Stimulated activated CD4-positive, alpha-beta T cell treated with anti-CD3 and anti-CD28 coated beads, Interleukin-15, amount 100 ng/mL, for 1 hour (primary cell): Measurements from ENCODE around the gene PLEKHF1.

ENCODE experiments used
- DNase-seq, 2 donors: peaks; one replicate each; pipeline ENCODE4 v3.0.0-alpha.2; 2020; ENCODE audit warnings: low read depth in 1 of 2, low spot score in 1 of 2

PLEKHF1 gene

GRCh38 chr19:29724746-29725145 is 59.5 kb downstream of the PLEKHF1 start:
- DNase-seq, result no peak
